Activated CD4-positive, alpha-beta T cell treated with anti-CD3 and anti-CD28 coated beads for 1 hour (primary cell): ENCODE measurements around the gene DSEL.
A peak's percentile ranks its signal among the peaks of the same experiment; 100 is the strongest.

Source experiments
- DNase-seq: peaks from one replicate; pipeline ENCODE4 v3.0.0-alpha.2; 2020

DSEL gene

DNA sequence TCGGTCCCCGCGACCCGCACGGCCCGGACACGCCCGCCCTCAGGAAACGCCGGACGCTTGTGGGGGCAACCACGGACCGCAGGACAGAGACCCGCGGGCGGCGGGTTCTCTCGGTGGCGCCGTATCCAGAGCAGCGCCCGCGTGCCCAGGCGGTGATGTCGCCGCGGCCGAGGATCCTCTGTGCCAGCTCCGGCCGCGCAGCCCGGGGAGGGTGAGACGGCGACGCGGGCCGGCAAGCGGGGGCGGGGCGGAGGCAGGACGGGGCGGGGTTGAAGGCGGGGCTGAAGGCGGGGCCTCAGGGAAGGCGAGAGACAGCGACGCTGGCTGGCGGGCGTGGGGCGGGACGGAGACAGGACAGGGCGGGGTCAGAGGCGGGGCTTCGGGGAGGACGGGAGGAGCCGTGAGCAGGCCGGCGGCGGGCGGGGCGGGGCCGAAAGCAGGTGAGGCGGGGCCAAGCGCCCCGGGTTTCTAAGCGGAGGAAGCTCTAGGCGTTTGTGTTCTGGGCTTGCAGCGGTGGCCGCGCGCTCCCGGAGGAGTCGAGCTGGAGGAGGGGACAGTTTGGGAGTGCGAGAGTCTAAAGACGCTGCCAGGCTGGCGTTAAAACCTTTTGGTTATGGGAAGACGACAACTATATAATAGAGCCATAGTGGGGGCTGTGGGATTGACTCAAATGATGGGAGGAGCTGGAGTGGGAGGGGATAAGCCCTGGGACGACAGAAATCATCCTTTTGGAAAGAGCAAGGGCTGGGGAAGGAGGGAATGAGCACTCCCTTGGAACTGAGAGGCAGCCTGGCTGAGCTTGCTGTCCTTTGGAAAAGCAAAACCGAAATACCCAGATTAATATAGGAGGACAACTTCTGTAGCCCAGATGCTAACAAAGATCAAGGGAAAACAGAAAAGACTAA, at the start of gene DSEL:
Gene DSEL (minus strand): TSS at position 182 of the 905 bp plus-strand sequence. CDS start 2,112 bp downstream, outside the sequence.
- DNase-seq, result peak; percentile 96

- DNase-seq, result no peak
These were observed 36.9 kb upstream of the DSEL start for GRCh38 chr18:67553437-67553836.

DNA sequence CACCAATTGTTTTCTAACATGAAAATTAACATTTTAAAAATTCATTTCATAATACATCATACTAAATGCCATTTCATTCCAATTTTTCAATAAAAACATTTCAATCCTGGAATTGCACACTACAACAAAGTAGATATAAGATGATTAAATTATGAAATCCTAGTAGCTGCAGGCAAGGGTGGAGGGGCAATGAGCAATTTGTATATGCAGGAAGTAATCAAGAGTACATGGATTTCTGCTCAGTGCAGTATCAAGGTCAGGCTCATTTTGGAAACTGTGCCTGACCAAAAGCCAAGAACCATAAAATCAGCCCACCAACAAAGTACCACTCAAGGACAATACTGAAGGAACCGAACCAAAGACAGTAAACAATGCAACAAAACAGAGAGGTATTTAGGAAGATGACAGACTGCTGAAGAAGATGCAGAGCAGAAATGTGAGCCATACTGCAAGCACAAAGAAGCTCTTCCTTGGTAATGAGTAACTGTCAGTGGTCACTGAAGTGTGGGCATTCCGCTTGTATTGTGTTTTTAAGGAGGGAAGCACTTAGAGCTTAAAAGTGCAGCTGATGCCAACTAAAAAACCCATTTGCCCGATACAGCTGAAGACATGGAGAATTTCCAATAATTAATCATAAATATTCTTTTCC, 34.5 kb upstream of the DSEL start:
- no peak for DNase-seq

DNA sequence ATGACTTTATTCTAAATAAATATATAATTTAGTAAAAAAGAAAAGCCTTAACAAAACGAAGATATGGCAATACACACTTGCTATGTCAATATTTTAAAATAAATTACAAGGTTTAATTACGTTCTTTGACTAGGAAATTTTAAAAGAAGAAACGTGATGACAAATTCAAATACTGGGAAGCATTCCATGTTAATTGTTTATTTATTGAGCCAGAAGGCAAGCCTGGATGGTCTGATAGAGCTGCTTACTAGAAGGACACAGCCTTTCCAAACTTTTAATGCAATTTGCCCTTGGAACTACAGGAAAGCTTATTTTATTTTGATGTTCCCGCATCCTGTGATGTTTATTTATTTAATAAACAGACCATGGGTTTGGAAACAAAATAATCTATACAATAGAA, 33.4 kb upstream of the DSEL start:
- DNase-seq, result no peak

DNA sequence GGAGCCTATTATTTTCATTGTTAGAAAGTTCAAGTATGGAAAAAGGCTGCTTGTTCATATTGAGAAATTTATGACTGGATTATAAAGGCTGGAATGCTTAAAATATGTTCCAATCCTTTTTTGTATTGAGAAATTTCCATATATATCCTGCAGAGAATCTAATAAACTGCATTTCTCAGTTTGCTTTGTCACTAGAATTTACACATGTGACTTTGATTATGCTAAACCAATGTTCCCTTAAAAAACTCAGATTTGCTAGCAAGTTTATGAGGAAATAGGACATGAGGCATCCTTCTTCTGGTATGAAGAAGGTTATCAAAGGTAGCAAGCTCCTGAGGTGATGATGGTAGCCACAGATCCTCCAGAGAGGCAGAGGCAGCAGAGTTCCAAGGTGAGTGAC, 29.2 kb upstream of the DSEL start:
- no peak for DNase-seq

GRCh38 chr18:67540559-67540958, 24.0 kb upstream of the DSEL start:
- DNase-seq, result no peak

DNA sequence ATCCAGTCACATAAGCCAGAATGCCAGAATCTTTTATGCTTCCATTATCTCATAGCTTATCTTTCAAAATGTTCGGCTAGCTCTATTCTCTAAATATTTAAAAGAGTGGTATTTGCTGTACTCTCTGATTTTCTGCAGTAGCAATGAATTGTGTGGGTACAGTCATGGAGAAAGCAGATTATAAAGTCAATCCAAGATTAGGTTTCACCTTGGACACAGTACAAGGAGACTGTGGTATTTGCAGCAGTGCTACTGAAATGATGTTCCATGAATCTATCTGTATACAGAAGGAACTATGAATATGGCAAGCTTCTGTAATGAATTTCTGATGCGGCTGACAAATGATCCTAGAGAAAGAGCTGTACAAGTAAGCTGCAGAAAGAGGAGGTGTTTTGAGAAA, 15.4 kb upstream of the DSEL start:
- no peak for DNase-seq

DNA sequence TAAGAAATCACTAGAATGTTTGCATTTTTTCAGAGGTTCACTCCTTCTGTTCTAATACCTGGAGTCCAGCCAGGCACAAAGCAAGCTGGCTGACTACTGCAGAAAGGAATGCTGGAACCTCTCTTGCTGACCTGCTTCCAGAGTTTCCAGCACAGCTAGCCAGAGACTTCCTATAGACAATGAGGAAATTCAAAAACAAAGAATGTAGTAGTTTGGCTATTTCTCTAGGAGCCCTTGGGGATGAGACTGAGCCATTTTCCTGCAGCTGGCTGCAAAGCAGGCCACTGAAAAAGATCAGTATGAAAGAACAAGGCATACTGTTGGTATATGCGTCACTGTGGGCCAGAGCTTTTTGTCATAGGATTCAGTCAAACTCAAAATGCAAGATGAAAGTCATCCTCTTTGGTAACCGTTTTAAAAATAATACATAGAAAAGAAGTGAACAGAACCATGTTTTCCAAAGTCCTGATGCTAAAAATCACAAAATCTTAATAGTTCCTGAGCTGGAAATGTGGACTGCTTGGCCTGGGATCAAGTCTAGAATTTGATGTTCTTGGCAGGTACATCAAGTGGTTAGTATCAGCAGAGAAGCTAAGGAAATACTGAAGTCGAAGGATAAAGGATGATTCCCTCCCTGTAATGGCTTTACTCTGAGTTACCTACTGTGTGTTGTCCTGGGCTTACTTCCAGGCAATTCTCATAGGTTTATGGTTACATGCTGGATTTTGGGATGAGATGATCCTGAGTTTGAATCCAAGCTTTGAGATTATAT, 9.0 kb upstream of the DSEL start:
- DNase-seq, result no peak

- no peak for DNase-seq
These were observed 3.9 kb upstream of the DSEL start for GRCh38 chr18:67520351-67520921.

DNA sequence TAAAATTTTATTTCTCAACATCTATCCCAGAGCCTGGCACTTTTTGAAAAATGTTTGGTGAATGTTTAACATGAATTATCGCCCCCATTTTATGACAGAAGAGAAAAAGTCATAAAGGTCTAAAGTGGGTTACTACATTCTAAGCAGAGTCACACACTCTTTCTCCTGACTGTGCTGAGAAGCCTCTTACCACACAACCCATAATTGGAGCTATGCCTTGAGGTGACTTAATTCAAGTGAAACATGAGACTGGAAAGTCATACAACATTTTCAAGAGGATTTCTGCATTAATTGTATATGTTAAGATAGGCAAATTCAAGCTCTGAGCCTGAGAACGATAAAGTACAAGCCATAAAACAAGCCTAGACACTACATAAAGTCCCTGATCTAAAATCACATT, 3.1 kb upstream of the DSEL start:
- DNase-seq, result no peak

DNA sequence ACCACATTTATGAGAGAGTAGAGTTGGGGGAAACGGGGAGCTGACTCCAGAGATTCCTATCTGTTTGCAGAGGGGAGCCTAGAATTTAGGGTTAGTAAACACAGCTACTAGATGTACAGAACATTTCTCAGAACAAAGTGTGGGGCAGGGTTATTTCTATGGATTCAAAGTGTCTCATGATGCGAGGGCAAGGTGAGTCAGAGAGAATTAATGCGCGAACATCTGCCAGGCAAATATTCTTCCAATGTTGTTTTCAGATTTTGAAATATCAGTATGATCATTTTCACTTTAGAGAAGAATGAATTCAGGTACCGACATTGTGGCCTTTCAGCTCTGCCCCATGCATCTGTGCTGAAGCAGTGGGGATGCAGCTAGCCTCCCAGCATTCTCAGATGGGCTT, 2.0 kb upstream of the DSEL start:
- no peak for DNase-seq

GRCh38 chr18:67517444-67517765, 885 bp upstream of the DSEL start:
- no peak for DNase-seq

DNA sequence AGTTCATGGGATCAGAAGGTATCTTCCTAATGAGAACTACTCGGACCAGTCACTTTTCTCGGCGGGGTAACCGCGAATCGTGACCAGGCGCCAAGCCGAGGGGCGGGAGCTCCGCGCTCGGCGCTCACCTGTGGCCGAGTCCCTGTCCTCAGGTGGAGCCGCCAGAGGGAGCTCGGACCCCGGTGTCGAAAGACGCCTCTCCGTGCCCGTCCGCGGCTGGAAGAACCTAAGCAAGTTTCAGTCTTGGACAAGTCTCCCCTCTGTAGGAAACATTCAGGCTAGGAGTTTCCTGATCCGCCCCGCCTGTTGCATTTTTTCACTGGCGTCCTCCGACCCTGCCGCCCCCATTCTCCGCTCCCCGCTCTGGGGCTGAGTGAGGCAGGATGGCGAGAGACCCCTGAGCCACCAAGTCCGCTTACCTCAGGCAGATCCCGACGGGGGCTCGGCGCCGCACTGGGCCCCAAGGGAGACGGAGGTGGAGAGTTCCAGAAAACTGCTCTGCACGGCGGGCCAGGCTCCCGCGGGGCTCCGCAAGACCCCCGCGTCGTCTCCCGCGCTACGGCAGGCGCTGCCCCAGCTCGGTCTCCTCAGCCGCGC, 480 bp downstream of the DSEL start:
- DNase-seq, result peak; percentile 36

- no peak for DNase-seq
These were observed 1.5 kb downstream of the DSEL start for GRCh38 chr18:67514901-67515540.

DNA sequence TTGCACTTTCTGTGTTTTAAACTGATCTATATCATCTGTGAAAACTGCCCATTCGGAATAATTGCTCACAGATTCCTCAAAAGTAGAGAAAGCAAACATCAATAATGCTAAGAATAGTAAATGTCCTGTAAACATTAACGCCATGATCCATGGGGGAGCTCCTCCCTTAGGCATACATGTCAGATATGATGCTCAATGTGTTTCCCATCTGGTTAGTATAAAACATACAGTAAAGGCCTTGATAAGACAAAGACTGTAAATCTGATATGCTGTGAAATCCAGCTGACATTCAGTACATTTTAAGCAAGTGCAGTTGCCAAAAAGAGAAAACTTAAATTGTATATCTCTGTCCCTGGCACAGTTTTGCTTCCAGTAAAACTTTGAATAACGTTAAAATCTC, 2.1 kb downstream of the DSEL start:
- DNase-seq, result no peak

DNA sequence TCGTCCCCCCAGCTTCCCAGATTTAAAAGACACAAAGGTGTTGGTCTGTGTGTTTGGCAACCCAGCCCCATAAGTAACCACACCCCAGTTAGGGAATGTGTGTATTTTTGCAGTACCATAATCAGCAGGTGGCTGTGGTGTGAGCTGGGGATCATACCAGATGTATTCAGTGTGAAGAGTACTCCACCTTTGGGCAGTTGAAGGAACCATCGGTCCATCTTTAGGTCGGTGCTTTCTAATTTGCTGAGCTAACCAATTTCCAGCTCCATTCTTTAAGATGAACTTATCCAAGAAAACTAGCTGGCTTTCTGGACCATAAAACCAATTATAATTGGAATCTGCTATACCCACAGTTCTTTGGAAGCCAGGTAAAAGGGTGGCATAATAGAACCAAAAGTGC, 3.2 kb downstream of the DSEL start:
- DNase-seq, result no peak

GRCh38 chr18:67511840-67512239, 4.7 kb downstream of the DSEL start:
- DNase-seq, result no peak

GRCh38 chr18:67510831-67511230, 5.7 kb downstream of the DSEL start:
- DNase-seq, result no peak

- DNase-seq, result no peak
These were observed 6.7 kb downstream of the DSEL start for GRCh38 chr18:67509741-67510391.

GRCh38 chr18:67508146-67508545, 8.4 kb downstream of the DSEL start:
- no peak for DNase-seq

DNA sequence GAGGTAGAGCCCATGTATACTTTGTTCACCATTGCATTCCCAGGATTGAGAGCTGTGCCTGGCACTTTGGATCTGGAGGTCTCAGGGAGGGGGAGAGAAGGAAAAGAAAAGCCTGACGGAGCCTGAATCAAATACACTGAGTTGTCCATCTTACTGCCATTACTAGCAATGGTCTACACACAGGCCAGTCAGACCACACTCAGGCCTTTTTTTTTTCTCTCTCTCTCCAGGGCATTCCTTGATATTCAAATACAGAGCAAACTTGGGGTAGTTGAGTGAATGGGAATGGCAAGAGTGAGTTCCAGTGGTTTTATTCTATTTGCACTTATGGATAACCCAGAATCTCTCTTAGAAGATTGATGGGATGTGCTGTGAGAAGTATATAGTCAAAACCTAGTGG, 11.8 kb downstream of the DSEL start:
- no peak for DNase-seq
